DND-41 (cell line): ENCODE data around the gene ZNF136.
A peak's percentile ranks its signal among the peaks of the same experiment; 100 is the strongest.

Experiments used
- ATAC-seq: fragments of 200-7000 bp; cut with Tn5 transposase; 3 replicates; pipeline ENCODE4 v1.9.1; 2021; ENCODE audit warnings: low read depth; ENCODE audit not compliant: insufficient read depth
- DNase-seq: peaks from one replicate; pipeline ENCODE4 v3.0.0-alpha.2; 2020
- H2AFZ ChIP-seq: 2 replicates; pipeline ENCODE4 v1.6.0; 2012; ENCODE audit warnings: low read depth, low read length
- H3K27ac ChIP-seq: 2 replicates; pipeline ENCODE4 v1.5.1; 2012; ENCODE audit warnings: low read length, inconsistent platforms
- H3K27me3 ChIP-seq: fragments of 200-600 bp; sonication (generic); 2 replicates; pipeline ENCODE4 v1.6.0; 2012; ENCODE audit warnings: low read length, mild to moderate bottlenecking, inconsistent platforms; ENCODE audit not compliant: insufficient read depth, poor library complexity
- H3K36me3 ChIP-seq: 2 replicates; pipeline ENCODE4 v1.5.1; 2012; ENCODE audit warnings: low read length, inconsistent platforms; ENCODE audit not compliant: insufficient read depth
- H3K4me1 ChIP-seq: 2 replicates; pipeline ENCODE4 v1.5.1; 2012; ENCODE audit warnings: mild to moderate bottlenecking, low read length; ENCODE audit not compliant: insufficient read depth
- H3K4me2 ChIP-seq: 2 replicates; pipeline ENCODE4 v1.6.0; 2012; ENCODE audit warnings: mild to moderate bottlenecking, moderate library complexity, low read length, inconsistent platforms; ENCODE audit not compliant: insufficient read depth
- H3K4me3 ChIP-seq, 2 experiments: fragments of 200-600 bp in 1 of 2; shearing (Covaris generic) in 1 of 2; 2 replicates each; pipeline ENCODE4 v1.5.1; 2012 to 2016; ENCODE audit warnings: inconsistent platforms in 2 of 2, low read length in 2 of 2, mild to moderate bottlenecking in 2 of 2, low read depth in 1 of 2, moderate library complexity in 1 of 2
- H3K79me2 ChIP-seq: 2 replicates; pipeline ENCODE4 v1.6.0; 2012; ENCODE audit warnings: low read length, inconsistent platforms; ENCODE audit not compliant: insufficient read depth
- H3K9ac ChIP-seq: 2 replicates; pipeline ENCODE4 v1.6.0; 2012; ENCODE audit warnings: low read depth, mild to moderate bottlenecking, inconsistent platforms, low read length, moderate library complexity
- H3K9me3 ChIP-seq: 2 replicates; pipeline ENCODE4 v1.5.1; 2012; ENCODE audit warnings: low read length, moderate library complexity, mild to moderate bottlenecking, inconsistent platforms; ENCODE audit not compliant: insufficient read depth, severe bottlenecking
- H4K20me1 ChIP-seq: 2 replicates; pipeline ENCODE4 v1.6.0; 2012; ENCODE audit warnings: low read length; ENCODE audit not compliant: insufficient read depth
- EZH2 ChIP-seq: IDR thresholded peaks from 3 replicates; pipeline ENCODE4 v1.6.1; 2012; ENCODE audit warnings: borderline replicate concordance, low read depth, mild to moderate bottlenecking, moderate library complexity, low read length, inconsistent platforms; ENCODE audit not compliant: severe bottlenecking
- TF ChIP-seq, protein P1 (sequence below): IDR thresholded peaks from 2 replicates; pipeline ENCODE4 v1.5.1; 2012; ENCODE audit warnings: borderline replicate concordance, low read length, moderate library complexity, mild to moderate bottlenecking; ENCODE audit not compliant: poor library complexity, severe bottlenecking; ENCODE audit errors: extremely low read depth

Gene ZNF136

DNA sequence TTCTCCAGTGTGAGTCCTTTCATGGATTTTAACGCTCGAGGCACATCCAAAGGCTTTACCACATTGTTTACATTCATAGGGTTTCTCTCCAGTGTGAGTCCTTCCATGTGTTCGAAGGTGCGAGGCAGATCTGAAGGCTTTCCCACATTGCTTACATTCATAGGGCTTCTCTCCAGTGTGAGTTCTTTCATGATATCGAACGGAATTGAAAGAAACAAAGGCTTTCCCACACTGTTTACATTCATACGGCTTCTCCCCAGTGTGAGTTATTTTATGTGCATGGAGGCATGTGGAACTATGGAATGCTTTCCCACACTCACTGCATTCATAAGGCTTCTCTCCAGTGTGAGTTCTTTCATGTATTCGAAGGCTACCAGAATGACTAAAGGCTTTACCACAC lies 17.5 kb upstream of the ZNF136 start:
- Histone ChIP-seq H3K9me3 (no peaks in the 10 kb centered on the region), H3K36me3 (peaks cover 17% of the 10 kb centered on the region; the same call in 1 of the 2 replicates), H3K4me2 (no peak overlapping the region), H4K20me1 (no peaks in the 10 kb centered on the region), H3K27ac (no peak overlapping the region), H3K79me2 (no peaks in the 10 kb centered on the region), H3K27me3 (no peaks in the 10 kb centered on the region), H2AFZ (no peak overlapping the region), H3K4me1 (peaks cover 13% of the 10 kb centered on the region), H3K9ac (no peak overlapping the region), H3K4me3 (no peak overlapping the region)
- TF ChIP-seq, protein P1, sequence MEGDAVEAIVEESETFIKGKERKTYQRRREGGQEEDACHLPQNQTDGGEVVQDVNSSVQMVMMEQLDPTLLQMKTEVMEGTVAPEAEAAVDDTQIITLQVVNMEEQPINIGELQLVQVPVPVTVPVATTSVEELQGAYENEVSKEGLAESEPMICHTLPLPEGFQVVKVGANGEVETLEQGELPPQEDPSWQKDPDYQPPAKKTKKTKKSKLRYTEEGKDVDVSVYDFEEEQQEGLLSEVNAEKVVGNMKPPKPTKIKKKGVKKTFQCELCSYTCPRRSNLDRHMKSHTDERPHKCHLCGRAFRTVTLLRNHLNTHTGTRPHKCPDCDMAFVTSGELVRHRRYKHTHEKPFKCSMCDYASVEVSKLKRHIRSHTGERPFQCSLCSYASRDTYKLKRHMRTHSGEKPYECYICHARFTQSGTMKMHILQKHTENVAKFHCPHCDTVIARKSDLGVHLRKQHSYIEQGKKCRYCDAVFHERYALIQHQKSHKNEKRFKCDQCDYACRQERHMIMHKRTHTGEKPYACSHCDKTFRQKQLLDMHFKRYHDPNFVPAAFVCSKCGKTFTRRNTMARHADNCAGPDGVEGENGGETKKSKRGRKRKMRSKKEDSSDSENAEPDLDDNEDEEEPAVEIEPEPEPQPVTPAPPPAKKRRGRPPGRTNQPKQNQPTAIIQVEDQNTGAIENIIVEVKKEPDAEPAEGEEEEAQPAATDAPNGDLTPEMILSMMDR, result no peak
- TF ChIP-seq EZH2, result no peak
- no peak for ATAC-seq
- DNase-seq, result no peak

DNA sequence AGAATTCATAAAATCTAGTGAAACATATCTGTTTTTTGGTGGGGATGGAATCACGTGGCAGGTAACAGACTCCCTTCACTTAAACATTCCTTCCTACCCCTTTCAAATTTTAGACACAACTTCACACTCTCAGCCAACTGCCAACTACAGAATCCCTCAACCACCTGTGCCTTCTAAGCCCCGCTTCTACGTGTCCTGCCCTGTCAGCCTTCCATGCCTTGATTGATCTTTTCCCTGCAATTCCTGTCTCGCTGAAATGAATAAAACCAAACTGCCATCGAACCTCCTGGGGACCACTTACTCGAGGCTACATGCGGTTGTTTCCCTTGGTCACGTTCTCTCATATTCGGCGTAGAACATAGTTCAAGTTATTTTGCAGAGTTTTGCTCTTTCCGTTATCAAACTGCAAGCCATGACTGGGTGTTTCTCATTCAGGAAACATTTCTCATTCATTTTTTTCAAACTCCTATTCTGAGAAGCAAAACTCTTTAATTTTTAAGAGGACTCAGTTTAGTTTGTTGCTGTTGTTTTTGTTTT lies 7.5 kb upstream of the ZNF136 start:
- no peaks in the 10 kb centered on the region for H3K9me3 ChIP-seq
- peaks cover 3% of the 10 kb centered on the region; the same call in 1 of the 2 replicates for H3K36me3 ChIP-seq
- H3K4me3 ChIP-seq, result peak overlapping the region in 1 of 2 experiments; percentile 85; a peak in 1 of 4 replicates
- H4K20me1 ChIP-seq, result no peaks in the 10 kb centered on the region
- H3K4me1 ChIP-seq, result peaks cover 20% of the 10 kb centered on the region; the same call in 1 of the 2 replicates
- no peak for DNase-seq
- no peak for ATAC-seq
- H3K27ac ChIP-seq, result peak overlapping the region; percentile 2; the same call in 1 of the 2 replicates
- no peaks in the 10 kb centered on the region for H3K27me3 ChIP-seq
- H2AFZ ChIP-seq, result no peak overlapping the region
- no peak for TF ChIP-seq EZH2
- TF ChIP-seq, protein P1, result no peak
- H3K9ac ChIP-seq, result peak overlapping the region; percentile 74; the same call in 1 of the 2 replicates
- peak overlapping the region; percentile 84 for H3K4me2 ChIP-seq
- peaks cover 19% of the 10 kb centered on the region for H3K79me2 ChIP-seq

DNA sequence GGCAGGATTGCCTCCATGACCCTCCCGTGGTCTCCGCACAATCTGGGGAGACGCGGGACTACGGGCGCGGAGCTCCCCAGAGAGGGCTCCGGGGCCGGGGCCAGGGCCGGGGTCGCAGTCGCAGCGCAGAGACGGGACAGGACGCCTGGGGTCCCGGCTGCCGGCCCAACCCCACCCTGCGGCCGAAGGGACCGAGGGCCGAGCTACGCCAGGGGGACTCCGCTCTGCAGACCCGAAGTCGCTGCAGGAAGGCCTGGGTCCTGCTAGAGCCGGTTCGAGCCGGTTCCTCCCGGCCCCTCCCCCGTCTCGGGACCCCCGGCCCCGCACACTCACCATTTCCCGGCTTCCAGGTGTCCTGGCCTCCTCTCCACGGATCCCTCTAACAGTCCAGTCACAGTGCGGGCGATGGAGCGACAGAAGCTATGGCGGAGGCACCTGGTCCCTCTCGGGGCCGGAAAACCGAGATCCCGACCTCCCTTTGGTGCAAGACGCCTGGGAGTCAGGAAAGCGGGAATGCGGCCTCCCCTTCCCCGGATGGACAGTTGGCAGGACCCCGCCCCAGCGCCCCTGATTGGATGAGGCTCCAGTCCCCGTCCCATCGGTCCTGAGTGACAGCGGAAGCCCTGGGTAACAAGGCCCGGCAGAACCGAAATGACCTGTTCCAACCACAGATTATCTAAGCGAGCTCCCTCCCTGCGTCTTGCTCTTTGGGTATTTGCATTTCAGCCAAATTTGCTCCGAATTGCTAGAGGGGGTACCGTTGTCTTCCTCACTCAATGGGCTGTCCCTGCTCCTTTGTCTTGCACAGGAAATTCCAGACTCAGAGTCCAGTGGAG lies 6.5 kb upstream of the ZNF136 start, which contains the start of gene ZNF625:
Gene ZNF625, minus strand, starts transcription at position 512 of the 836 bp plus-strand sequence. Its CDS starts 176 bp downstream, at position 336.
- Histone ChIP-seq H3K4me1 (peaks cover 20% of the 10 kb centered on the region; the same call in 1 of the 2 replicates), H3K36me3 (0 out of 2 replicates have a peak, but pooled peaks cover 3% of the 10 kb centered on the region), H3K9me3 (no peaks in the 10 kb centered on the region), H3K79me2 (peaks cover 19% of the 10 kb centered on the region), H3K9ac (peak within 1 kb of the TSS; percentile 74), H3K4me2 (peak within 1 kb of the TSS; percentile 84), H3K4me3 (peak within 1 kb of the TSS; percentile 66 to 85; a peak in 3 of 4 replicates), H2AFZ (peak within 1 kb of the TSS; percentile 91), H4K20me1 (no peaks in the 10 kb centered on the region), H3K27ac (peak within 1 kb of the TSS; percentile 82), H3K27me3 (no peaks in the 10 kb centered on the region)
- ATAC-seq (peak; percentile 84), DNase-seq (peak; percentile 61)
- TF ChIP-seq, protein P1, result no peak
- no peak for TF ChIP-seq EZH2
